Esophagus (tissue), 2 donors: ENCODE measurements around the gene APOL2. TPM values are rescaled to one million over a fixed set of nuclear protein-coding genes. Genes with fewer than 3 reads are reported as not detected.

Source experiments
- H3K27ac ChIP-seq, 2 donors: one replicate each; pipeline ENCODE4 v1.5.1; 2013; ENCODE audit warnings: low read depth in 2 of 2, mild to moderate bottlenecking in 2 of 2, inconsistent platforms in 1 of 2, low read length in 1 of 2, moderate library complexity in 1 of 2
- H3K27me3 ChIP-seq, 2 donors: one replicate each; pipeline ENCODE4 v1.6.1; 2013; ENCODE audit warnings: low read length in 2 of 2, control low read depth in 1 of 2, mild to moderate bottlenecking in 1 of 2; ENCODE audit not compliant: insufficient read depth in 2 of 2, control insufficient read depth in 1 of 2
- H3K36me3 ChIP-seq, 2 donors: one replicate each; pipeline ENCODE4 v1.6.1; 2013; ENCODE audit warnings: low read length in 1 of 2; ENCODE audit not compliant: control insufficient read depth in 2 of 2, insufficient read depth in 2 of 2
- H3K4me1 ChIP-seq, 2 donors: one replicate each; pipeline ENCODE4 v1.6.1; 2013; ENCODE audit warnings: low read length in 1 of 2; ENCODE audit not compliant: control insufficient read depth in 2 of 2, insufficient read depth in 2 of 2
- H3K4me3 ChIP-seq, 2 donors: one replicate each; pipeline ENCODE4 v1.5.1; 2013; ENCODE audit warnings: low read length in 2 of 2, mild to moderate bottlenecking in 2 of 2, low read depth in 1 of 2, moderate library complexity in 1 of 2
- H3K9me3 ChIP-seq, 2 donors: one replicate each; pipeline ENCODE4 v1.6.1; 2013; ENCODE audit warnings: mild to moderate bottlenecking in 2 of 2, low read depth in 1 of 2, low read length in 1 of 2, moderate library complexity in 1 of 2; ENCODE audit not compliant: control insufficient read depth in 2 of 2, insufficient read depth in 1 of 2
- WGBS, 2 donors: extraction: QIAGEN DNeasy Blood & Tissue Kit; methylation state at CpG; one replicate each; pipeline ENCODE4 v1.1.7; 2013; 5-methylcytosine and 5-hydroxymethylcytosine counted together
- polyA plus RNA-seq, 2 donors: library from polyadenylated mRNA; stranded (reverse); fragments of 200-250 nt; gene quantifications; one replicate each; pipeline ENCODE4 v1.2.3, GENCODE V29; 2013
- donor health status: healthy with polysubstance abuse.
- donor health status: Bipolar disorder and iron deficiency.

Gene APOL2
- polyA plus RNA-seq, 2 donors, result 9.2 to 14.9 TPM

- no peak overlapping the region for H3K4me3 ChIP-seq
- H3K27ac ChIP-seq, result no peak overlapping the region
- H3K27me3 ChIP-seq, result no peaks in the 10 kb centered on the region
- 69 to 79% methylated on average over 4 of the region's 4 CpGs for WGBS, 2 donors
- H3K4me1 ChIP-seq, result peaks cover 0 to 4% of the 10 kb centered on the region in 2 donors
- H3K9me3 ChIP-seq, result no peaks in the 10 kb centered on the region
- no peaks in the 10 kb centered on the region for H3K36me3 ChIP-seq
These were observed 6.6 kb upstream of the APOL2 start for GRCh38 chr22:36245805-36246356.

- 65 to 68% methylated on average over 5 of the region's 5 CpGs for WGBS, 2 donors
- no peak overlapping the region for H3K4me3 ChIP-seq
- H3K27me3 ChIP-seq, result no peaks in the 10 kb centered on the region
- H3K27ac ChIP-seq, result peak overlapping the region; percentile 10 to 29
- H3K9me3 ChIP-seq, result no peaks in the 10 kb centered on the region
- H3K4me1 ChIP-seq, result peaks cover 0 to 7% of the 10 kb centered on the region in 2 donors
- H3K36me3 ChIP-seq, result no peaks in the 10 kb centered on the region
These were observed 5.4 kb upstream of the APOL2 start for GRCh38 chr22:36244522-36245391.

GRCh38 chr22:36243986-36244385, 4.7 kb upstream of the APOL2 start:
- Histone ChIP-seq H3K4me3 (no peak overlapping the region), H3K27me3 (no peaks in the 10 kb centered on the region), H3K36me3 (no peaks in the 10 kb centered on the region), H3K27ac (peak overlapping the region; percentile 10 to 29), H3K4me1 (peaks cover 0 to 8% of the 10 kb centered on the region in 2 donors), H3K9me3 (no peaks in the 10 kb centered on the region)
- WGBS, 2 donors, result 74 to 78% methylated on average over 5 of the region's 5 CpGs

GRCh38 chr22:36239150-36239400, 252 bp downstream of the APOL2 start:
- peak overlapping the region; percentile 77 to 92 for H3K27ac ChIP-seq
- no peaks in the 10 kb centered on the region for H3K9me3 ChIP-seq
- H3K36me3 ChIP-seq, result peaks cover 0 to 6% of the 10 kb centered on the region in 2 donors
- 0 to 4% methylated on average over 4 of the region's 4 CpGs for WGBS, 2 donors
- peak overlapping the region; percentile 56 to 80 for H3K4me3 ChIP-seq
- H3K27me3 ChIP-seq, result no peaks in the 10 kb centered on the region
- H3K4me1 ChIP-seq, result peaks cover 12 to 18% of the 10 kb centered on the region in 2 donors

GRCh38 chr22:36238373-36239149, 766 bp downstream of the APOL2 start:
- peak overlapping the region; percentile 56 to 80 for H3K4me3 ChIP-seq
- peaks cover 0 to 6% of the 10 kb centered on the region in 2 donors for H3K36me3 ChIP-seq
- H3K4me1 ChIP-seq, result peaks cover 12 to 14% of the 10 kb centered on the region in 2 donors
- WGBS, 2 donors, result 3% methylated on average over 5 of the region's 5 CpGs
- no peaks in the 10 kb centered on the region for H3K9me3 ChIP-seq
- H3K27me3 ChIP-seq, result no peaks in the 10 kb centered on the region
- H3K27ac ChIP-seq, result peak overlapping the region; percentile 77 to 92

GRCh38 chr22:36237462-36238372, 1.6 kb downstream of the APOL2 start:
- Histone ChIP-seq H3K27me3 (no peaks in the 10 kb centered on the region), H3K4me3 (peak overlapping the region; percentile 12 to 80), H3K9me3 (no peaks in the 10 kb centered on the region), H3K36me3 (peaks cover 0 to 13% of the 10 kb centered on the region in 2 donors), H3K4me1 (peaks cover 12 to 14% of the 10 kb centered on the region in 2 donors), H3K27ac (peak overlapping the region; percentile 59 to 75)
- WGBS, 2 donors, result 58 to 64% methylated on average over 12 of the region's 12 CpGs

GRCh38 chr22:36236388-36237319, 2.7 kb downstream of the APOL2 start:
- WGBS, 2 donors, result 77 to 78% methylated on average over 14 of the region's 14 CpGs
- Histone ChIP-seq H3K4me3 (no peak overlapping the region), H3K9me3 (no peaks in the 10 kb centered on the region), H3K4me1 (peaks cover 12 to 14% of the 10 kb centered on the region in 2 donors), H3K27me3 (no peaks in the 10 kb centered on the region), H3K36me3 (peaks cover 0 to 17% of the 10 kb centered on the region in 2 donors), H3K27ac (peak overlapping the region in 1 of 2 donors; percentile 33)

- peaks cover 12 to 14% of the 10 kb centered on the region in 2 donors for H3K4me1 ChIP-seq
- no peaks in the 10 kb centered on the region for H3K27me3 ChIP-seq
- WGBS, 2 donors, result 83 to 88% methylated on average over 3 of the region's 3 CpGs
- H3K27ac ChIP-seq, result no peak overlapping the region
- H3K36me3 ChIP-seq, result peaks cover 4 to 22% of the 10 kb centered on the region in 2 donors
- no peak overlapping the region for H3K4me3 ChIP-seq
- H3K9me3 ChIP-seq, result no peaks in the 10 kb centered on the region
These were observed 3.7 kb downstream of the APOL2 start for GRCh38 chr22:36235585-36235984.
